ENCODE data around the gene APOBEC3H. TPM values are rescaled to one million over a fixed set of nuclear protein-coding genes. Genes with fewer than 3 reads are reported as not detected.
"Not testable (repeated sequence)": the region's sequence is repeated elsewhere in the genome, so short reads cannot be mapped to it uniquely, and the experiment has no call there.

The APOBEC3H gene
- total RNA-seq, 6 donors from 2014 or later, result 0.78 to 4.2 (median 1.0) TPM

DNA sequence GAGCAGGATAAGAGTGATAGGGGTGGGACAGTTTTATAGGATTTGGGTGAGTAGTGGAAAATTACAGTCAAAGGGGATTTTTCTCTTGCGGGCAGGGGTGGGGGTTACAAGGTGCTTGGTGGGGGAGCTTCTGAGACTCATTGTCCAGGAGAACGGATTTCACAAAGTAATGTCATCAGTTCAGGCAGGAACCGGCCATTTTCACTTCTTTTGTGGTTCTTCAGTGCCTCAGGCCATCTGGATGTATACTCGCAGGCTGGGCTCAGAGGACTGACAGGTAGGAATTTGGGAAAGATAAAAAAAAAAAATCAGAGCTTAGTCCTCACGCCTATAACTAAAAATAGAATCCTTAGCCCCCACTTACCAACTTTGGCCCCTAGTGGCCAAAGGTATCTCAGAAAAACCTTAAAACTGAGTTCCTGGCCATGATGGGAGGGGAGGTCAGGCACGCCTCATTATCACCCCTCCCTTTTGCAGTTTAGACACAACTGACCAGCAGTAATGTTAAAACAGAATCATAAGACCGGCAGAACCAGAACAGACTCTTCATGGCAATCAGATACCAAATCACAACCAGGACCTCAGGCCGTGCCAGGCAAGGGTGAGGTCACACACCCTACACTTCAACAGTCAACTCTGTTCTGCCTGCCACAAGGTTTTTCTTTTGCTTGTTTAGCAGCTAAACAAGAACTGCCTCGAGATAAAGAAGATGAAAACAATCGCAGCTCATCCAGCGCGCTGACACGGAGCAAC lies 28.8 kb upstream of the APOBEC3H start:
- H3K36me3 ChIP-seq, result no peaks in the 10 kb centered on the region
- no peak overlapping the region for H3K4me3 ChIP-seq
- no peak overlapping the region for H3K27ac ChIP-seq
- WGBS, 2 donors, result 72 to 75% methylated on average over 13 of the region's 13 CpGs
- H3K4me1 ChIP-seq, result no peaks in the 10 kb centered on the region
- no peaks in the 10 kb centered on the region for H3K9me3 ChIP-seq
- ATAC-seq (ENCODE audit: low FRiP score in 2 of 2) (no peak), DNase-seq (no peak)
- no peaks in the 10 kb centered on the region for H3K27me3 ChIP-seq
- TF ChIP-seq EP300 (IDR thresholded peaks at IDR 0.05), result no peak
- TF ChIP-seq, protein P1, sequence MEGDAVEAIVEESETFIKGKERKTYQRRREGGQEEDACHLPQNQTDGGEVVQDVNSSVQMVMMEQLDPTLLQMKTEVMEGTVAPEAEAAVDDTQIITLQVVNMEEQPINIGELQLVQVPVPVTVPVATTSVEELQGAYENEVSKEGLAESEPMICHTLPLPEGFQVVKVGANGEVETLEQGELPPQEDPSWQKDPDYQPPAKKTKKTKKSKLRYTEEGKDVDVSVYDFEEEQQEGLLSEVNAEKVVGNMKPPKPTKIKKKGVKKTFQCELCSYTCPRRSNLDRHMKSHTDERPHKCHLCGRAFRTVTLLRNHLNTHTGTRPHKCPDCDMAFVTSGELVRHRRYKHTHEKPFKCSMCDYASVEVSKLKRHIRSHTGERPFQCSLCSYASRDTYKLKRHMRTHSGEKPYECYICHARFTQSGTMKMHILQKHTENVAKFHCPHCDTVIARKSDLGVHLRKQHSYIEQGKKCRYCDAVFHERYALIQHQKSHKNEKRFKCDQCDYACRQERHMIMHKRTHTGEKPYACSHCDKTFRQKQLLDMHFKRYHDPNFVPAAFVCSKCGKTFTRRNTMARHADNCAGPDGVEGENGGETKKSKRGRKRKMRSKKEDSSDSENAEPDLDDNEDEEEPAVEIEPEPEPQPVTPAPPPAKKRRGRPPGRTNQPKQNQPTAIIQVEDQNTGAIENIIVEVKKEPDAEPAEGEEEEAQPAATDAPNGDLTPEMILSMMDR (IDR thresholded peaks at IDR 0.05), result no peak
- no peak for TF ChIP-seq POLR2AphosphoS5 (IDR thresholded peaks at IDR 0.05)
- TF ChIP-seq POLR2A (IDR thresholded peaks at IDR 0.05), result no peak

DNA sequence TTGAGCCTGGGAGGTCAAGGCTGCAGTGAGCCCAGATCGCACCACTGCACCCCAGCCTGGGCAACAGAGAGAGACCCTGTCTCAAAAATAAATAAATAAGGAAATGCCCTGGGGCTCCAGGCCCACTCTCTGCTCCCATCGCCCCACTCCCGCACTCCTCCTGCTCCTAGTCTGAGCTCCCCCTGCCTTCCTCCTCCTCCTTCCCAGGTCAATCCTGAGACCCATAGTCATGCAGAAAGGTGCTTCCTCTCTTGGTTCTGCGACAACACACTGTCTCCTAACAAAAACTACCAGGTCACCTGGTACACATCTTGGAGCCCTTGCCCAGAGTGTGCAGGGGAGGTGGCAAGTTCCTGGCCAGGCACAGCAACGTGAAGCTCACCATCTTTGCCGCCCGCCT lies 26.9 kb upstream of the APOBEC3H start:
- Histone ChIP-seq H3K27me3 (no peaks in the 10 kb centered on the region), H3K4me1 (no peaks in the 10 kb centered on the region), H3K36me3 (no peaks in the 10 kb centered on the region), H3K4me3 (no peak overlapping the region), H3K9me3 (no peaks in the 10 kb centered on the region), H3K27ac (no peak overlapping the region)
- TF ChIP-seq, protein P1 (IDR thresholded peaks at IDR 0.05), result no peak
- TF ChIP-seq EP300 (IDR thresholded peaks at IDR 0.05), result no peak
- no peak for TF ChIP-seq POLR2AphosphoS5 (IDR thresholded peaks at IDR 0.05)
- TF ChIP-seq POLR2A (IDR thresholded peaks at IDR 0.05), result no peak
- no peak for DNase-seq
- WGBS, 2 donors, result 90 to 95% methylated on average over 7 of the region's 7 CpGs
- ATAC-seq (ENCODE audit: low FRiP score in 2 of 2), result no peak

DNA sequence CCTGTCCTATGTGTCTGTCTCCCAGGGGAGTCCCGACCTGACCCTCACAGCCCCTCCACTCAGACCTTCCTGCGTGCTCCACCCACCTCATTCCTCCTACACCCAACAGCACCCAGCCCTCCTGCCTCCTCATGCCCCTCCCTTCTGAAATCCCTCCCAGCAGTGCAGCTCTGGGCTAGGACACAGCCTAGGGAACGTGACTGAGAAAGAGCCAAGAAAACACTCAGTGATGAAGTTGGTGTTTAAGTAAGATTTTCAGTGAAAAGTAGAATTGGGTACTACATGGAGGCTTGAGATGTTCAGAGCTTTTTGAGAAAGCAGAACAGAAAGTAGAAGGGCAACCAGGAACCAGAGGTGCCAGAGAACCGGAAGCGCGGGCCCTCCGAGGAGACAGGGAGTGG lies 24.5 kb upstream of the APOBEC3H start:
- not testable (repeated sequence) for H3K4me3 ChIP-seq; DNase-seq; H3K4me1 ChIP-seq; H3K36me3 ChIP-seq; H3K27me3 ChIP-seq; ATAC-seq (ENCODE audit: low FRiP score in 2 of 2); H3K27ac ChIP-seq; H3K9me3 ChIP-seq
- 66 to 70% methylated on average over 6 of the region's 7 CpGs for WGBS, 2 donors

DNA sequence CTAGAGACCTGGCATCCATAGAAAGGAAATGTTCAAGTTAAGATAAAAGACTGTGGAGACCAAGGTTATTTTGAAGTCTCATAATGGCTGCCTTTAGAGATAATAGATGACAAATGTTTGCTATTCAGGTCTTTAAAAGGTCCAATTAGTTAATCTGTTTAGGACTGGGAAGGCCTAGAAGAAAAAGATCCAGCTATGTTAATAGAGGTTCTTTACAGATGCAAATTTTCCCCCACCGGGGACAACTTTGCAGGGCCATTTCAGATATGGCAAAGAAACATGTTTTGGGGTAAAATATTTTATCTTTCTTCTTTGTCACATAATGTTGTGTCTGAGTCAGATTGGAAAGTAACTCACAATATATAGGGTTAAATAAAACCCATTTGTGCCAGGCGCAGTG lies 23.1 kb upstream of the APOBEC3H start:
- Histone ChIP-seq H3K4me3 (no peak overlapping the region), H3K27ac (no peak overlapping the region), H3K36me3 (no peaks in the 10 kb centered on the region), H3K9me3 (no peaks in the 10 kb centered on the region), H3K4me1 (peaks cover 6 to 13% (median 11%) of the 10 kb centered on the region in 4 donors), H3K27me3 (no peaks in the 10 kb centered on the region)
- 42 to 50% methylated on average over 2 of the region's 2 CpGs for WGBS, 2 donors
- DNase-seq, result no peak
- TF ChIP-seq POLR2AphosphoS5 (IDR thresholded peaks at IDR 0.05) (no peak), POLR2A (IDR thresholded peaks at IDR 0.05) (no peak), EP300 (IDR thresholded peaks at IDR 0.05) (no peak)
- TF ChIP-seq, protein P1 (IDR thresholded peaks at IDR 0.05), result no peak
- ATAC-seq (ENCODE audit: low FRiP score in 2 of 2), result no peak

DNA sequence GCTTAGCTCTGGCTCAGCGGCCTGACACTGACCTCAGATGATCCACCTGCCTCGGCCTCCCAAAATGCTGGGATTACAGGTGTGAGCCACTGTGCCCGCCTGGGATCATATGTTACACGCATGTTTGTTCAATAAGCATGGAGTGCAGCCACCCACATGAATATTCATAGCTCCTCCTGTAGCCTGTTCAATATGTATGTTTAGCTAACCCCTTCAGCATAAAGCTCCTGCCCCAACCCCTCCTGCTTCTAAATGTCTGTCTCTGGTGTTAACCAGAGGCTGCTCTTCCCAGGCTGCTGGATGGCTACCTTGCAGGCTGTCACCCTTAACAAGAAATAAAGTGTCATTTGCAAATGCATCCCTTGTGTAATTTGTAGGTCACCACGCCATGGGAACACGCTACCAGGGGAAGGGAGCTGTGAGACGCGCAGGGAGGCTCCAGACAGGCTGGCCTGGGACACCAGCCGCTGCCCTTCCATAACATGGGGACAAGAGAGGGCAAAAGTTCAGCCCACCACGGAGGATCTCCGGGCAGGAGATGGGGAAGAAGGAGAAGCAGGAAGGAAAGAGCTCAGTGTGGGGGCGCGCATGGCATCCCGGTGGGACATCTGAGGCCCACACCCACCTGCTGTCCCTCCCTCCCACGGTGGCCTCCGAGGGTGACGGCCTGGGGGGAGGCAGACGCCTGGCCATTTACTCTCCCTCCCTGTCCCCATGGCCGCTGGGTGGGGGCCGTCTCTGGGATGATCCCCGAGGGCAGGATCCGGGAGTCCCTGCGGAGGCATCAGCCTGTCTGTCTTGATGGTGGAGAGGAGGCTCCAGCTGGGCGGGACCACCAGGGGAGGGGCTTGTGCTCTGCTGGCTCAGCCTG lies 20.7 kb upstream of the APOBEC3H start:
- not testable (repeated sequence) for DNase-seq, H3K27me3 ChIP-seq, H3K9me3 ChIP-seq
- peak overlapping the region in 3 of 4 donors; percentile 82 to 93 (median 90) for H3K27ac ChIP-seq
- ATAC-seq (ENCODE audit: low FRiP score in 2 of 2), result peak; percentile 89 to 93
- H3K36me3 ChIP-seq, result peaks cover 0 to 11% (median 0%) of the 10 kb centered on the region in 4 donors
- peak overlapping the region in 3 of 4 donors; percentile 47 to 59 (median 59) for H3K4me3 ChIP-seq
- 25 to 47% methylated on average over 6 to 21 of the region's 24 CpGs for WGBS, 2 donors
- H3K4me1 ChIP-seq, result peaks cover 6 to 13% (median 11%) of the 10 kb centered on the region in 4 donors
